Omental fat pad (tissue), 4 donors: ENCODE data around the gene TEX36. TPM values are rescaled to one million over a fixed set of nuclear protein-coding genes. Genes with fewer than 3 reads are reported as not detected.

Experiments used
- ATAC-seq: fragments of 150-250 bp; one replicate; pipeline ENCODE4 v1.9.1; 2016; ENCODE audit warnings: mild to moderate bottlenecking, moderate library complexity; ENCODE audit not compliant: low FRiP score
- DNase-seq: peaks from one replicate; pipeline ENCODE4 v3.0.0-alpha.2; 2019; ENCODE audit warnings: low spot score
- total RNA-seq, 4 donors: library from RNA; depleted of rRNA; stranded (reverse); fragments of >200 nt; gene quantifications; one replicate each; pipeline ENCODE4 v1.1.0, GENCODE V29; 2016
- TF ChIP-seq, protein P1 (sequence below), 3 donors: fragments of 450-650 bp; IDR thresholded peaks; one replicate each; pipeline ENCODE4 v1.5.1; 2016 to 2017; ENCODE audit warnings: antibody characterized with exemption in 3 of 3, mild to moderate bottlenecking in 3 of 3, moderate library complexity in 2 of 3

TEX36 gene
- total RNA-seq, 4 donors from 2014 or later = not detected

DNA sequence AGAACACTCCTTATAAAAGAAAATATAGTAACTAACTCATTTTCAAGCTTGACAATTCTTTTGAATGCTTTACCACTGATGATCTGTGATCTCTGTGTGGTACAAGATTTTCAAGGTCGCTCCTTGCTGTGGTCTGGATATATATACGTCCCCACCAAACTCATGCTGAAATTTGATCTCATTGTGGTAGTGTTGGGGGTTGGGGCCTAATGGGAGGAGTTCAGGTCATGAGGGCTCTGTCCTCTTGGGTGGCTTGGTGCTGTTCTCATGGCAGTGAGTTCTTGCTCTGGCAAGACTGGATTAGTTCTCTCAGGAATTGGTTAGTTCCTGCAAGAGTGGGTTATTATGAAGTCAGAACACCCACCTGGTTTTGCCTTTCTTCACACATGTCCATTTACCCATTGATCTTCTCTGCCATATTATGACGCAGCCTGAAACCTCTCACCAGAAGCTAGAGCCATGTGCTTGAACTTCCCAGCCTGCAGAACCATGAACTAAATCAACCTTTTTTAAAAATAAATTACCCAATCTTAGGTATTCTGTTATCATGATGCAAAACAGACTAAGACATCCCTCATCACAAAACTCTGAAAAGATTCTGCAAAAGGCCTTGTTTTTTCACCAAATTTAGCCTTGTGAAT, 28.3 kb upstream of the TEX36 start:
- TF ChIP-seq, protein P1, sequence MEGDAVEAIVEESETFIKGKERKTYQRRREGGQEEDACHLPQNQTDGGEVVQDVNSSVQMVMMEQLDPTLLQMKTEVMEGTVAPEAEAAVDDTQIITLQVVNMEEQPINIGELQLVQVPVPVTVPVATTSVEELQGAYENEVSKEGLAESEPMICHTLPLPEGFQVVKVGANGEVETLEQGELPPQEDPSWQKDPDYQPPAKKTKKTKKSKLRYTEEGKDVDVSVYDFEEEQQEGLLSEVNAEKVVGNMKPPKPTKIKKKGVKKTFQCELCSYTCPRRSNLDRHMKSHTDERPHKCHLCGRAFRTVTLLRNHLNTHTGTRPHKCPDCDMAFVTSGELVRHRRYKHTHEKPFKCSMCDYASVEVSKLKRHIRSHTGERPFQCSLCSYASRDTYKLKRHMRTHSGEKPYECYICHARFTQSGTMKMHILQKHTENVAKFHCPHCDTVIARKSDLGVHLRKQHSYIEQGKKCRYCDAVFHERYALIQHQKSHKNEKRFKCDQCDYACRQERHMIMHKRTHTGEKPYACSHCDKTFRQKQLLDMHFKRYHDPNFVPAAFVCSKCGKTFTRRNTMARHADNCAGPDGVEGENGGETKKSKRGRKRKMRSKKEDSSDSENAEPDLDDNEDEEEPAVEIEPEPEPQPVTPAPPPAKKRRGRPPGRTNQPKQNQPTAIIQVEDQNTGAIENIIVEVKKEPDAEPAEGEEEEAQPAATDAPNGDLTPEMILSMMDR (IDR thresholded peaks at IDR 0.05) = no peak
- DNase-seq (no peak), ATAC-seq (no peak)

DNA sequence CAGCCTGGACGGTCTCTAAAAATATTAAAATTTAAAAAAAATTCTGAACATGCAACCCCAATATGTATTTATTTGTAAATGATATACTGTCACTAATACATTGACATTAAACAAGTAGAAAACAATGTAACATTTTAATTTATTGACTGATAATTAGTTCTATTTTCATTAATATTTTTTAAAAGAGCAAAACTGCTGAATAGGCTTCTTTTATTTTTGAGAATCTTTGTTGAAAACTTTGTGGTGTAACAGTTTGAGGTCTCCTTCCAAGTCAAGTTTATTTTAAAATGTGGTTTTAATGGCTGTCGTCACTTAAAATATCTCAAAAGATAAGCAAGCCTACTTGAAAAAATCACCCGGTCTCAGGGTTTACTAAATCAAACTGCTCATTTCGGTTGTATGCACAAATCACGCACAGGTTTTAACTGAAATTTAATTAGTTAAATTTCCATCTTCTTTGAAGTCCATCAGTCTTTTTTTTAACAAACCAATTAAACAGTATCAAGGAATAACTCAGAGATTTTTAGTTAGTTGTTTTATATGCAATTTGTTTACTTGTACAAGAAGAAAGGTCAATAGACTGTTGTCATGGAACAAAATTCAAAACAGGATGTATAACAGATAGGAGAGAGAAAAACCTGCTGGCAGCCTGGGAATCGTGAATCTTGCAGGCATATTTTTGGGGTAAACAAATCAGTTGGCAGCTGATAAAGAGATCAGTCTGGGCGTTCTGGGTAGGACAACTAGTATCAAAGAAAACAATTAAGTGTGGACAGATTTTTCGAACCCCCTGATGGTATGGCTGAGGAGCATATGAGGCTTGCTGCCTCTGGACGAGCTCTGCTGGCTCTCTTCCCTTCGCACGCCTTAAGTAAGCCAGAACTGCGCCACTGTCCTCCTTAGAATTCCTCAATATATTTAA, 26.9 kb upstream of the TEX36 start:
- TF ChIP-seq, protein P1 (IDR thresholded peaks at IDR 0.05) = no peak
- DNase-seq = no peak
- ATAC-seq = no peak

DNA sequence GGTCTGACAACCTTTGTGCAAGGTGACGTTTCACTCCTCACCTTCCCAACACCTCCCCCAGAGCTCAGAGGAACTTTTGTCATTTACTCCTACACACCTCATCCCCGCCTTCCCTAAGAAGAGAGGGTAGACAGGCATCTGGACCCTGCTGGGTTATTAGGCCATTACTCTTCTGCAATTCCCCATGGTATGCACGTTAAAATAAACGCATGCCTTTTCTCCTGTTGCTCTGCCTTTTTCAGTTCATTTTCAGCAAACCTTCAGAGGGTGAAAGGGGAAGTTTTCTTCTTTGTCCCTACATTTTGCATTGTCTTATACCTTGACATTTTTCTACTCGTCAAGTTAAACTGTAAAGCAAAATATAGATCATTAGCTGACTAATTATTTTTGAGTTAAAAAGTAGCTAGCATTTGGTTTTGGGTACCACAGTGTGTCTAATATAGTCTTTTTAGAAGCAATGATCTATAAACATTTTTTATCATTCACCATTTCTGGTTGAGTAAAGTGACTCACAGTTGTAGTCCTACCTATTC, 26.1 kb upstream of the TEX36 start:
- DNase-seq = no peak
- TF ChIP-seq, protein P1 (IDR thresholded peaks at IDR 0.05) = no peak
- ATAC-seq = no peak

DNA sequence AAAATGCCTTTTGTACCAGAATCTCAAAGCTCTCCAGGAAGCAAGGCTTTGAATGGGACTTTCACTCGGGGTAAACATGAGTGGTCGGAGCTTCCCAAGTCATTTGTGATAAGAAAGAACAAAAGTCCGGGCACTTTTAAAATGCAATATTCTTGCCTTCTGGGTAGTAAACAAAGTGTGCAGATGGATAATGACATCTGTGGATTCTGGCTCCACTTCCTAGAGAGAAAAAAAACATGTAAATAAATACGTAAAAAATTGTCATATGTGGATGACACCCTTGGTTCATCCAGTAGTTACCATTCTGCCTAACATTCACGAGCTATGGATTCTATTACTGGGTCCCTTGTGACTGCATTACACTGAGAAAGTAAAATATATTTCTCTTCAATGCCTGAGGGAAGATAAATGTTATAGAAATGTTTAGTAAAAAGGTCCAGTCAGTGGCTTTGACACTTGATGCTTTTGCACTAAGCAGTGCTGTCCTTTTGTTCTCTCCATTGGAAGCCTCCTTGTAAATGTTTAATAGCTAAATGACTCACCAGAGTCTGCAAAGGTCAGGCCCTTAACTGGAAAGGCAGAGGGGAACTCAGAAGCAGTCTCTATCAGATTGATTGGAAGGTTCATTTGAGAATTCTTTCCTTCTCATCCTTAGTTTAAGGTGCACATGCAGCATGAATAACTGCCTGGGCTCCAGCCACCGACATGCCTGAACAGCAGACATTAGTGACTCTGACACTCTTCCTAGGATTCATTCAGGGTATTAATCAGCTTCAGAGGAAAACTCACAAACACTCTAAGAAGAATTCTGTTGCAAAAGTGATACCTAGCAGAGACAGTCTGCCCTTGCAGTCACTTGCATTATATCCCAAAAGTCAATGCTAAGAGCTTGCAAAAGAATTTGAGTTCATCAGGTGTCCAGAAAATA, 24.8 kb upstream of the TEX36 start:
- no peak for ATAC-seq
- TF ChIP-seq, protein P1 (IDR thresholded peaks at IDR 0.05) = no peak
- DNase-seq = no peak

DNA sequence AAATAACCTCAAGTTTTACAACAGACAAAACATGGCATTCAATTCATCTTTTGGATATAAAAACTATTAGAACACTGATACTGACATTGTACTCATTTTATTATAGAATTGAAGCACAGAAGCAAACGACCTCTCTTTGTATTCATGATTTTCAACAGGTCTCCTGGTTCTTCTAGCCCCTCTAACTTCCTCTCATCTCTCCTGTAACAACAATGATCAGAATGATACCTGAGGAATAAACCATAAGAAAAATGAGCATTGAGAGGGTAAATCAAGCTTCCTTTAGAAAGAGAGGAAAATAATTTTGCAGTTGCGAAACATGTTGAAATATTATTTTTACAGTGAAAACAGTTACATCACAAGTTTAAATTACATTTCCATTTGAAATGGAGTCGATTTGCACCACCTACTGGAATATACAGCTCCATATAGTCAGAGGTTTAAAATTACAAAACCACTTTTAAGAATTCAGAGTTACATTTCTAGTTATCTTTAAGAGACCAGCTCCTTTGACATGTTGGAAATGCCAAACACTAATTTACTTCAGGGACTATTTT, 17.5 kb upstream of the TEX36 start:
- TF ChIP-seq, protein P1 (IDR thresholded peaks at IDR 0.05) = no peak
- ATAC-seq (no peak), DNase-seq (no peak)

DNA sequence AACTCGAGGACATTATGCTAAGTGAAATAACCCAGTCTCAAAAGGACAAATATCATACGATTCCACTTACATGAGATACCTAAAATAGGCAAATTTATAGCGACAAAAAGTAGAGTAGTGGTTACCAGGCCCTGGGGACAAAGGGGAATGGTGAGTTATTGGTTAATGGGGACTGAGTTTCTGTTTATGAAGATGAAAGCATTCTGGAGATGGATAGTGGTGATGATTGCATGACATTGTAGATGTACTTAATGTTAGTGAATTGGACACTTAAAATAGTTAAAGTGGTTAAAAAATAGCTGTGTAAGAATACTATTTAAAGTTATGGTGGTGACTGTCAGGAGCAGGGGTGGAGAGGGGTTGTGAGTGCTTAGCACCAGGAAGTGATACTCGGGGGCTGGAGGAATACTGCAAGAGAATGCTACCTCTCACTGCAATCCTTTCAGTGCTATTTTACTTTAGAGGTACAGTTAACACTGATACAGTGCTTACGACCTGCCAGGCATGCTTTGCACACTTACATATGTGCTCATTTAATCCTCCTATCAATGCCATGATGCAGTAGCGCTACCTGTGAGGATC, 16.7 kb upstream of the TEX36 start:
- DNase-seq = no peak
- TF ChIP-seq, protein P1 (IDR thresholded peaks at IDR 0.05) = no peak
- no peak for ATAC-seq
